ENCODE results near the gene LCA5L.

DNA sequence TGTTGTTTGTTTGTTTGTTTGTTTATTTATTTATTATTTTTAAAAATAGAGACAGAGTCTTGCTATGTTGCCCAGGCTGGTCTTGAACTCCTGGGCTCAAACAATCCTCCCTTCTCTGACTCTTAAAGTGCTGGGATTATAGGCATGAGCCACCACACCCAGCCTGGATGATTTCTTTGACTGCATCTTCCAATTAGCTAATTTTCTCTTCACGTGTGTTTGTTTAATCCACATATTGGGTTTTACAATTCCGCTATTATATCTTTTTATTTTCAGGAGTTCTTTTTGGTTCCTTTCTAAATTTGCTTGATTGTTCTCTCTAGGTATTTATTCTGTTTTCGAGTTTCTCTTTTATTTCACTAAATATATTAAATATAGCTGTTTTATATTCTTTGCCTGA lies 26.0 kb upstream of the LCA5L start:
- no peak for TF ChIP-seq CTCF (IDR thresholded peaks at IDR 0.05; ENCODE audit: low read length)
- TF ChIP-seq EZH2 (IDR thresholded peaks at IDR 0.05; ENCODE audit: borderline replicate concordance, low read length) = no peak
